ENCODE data around the gene ITPRIP. TPM values are rescaled to one million over a fixed set of nuclear protein-coding genes. Genes with fewer than 3 reads are reported as not detected.

Gene ITPRIP
- polyA plus RNA-seq, 1 experiment, result 33.6 TPM

DNA sequence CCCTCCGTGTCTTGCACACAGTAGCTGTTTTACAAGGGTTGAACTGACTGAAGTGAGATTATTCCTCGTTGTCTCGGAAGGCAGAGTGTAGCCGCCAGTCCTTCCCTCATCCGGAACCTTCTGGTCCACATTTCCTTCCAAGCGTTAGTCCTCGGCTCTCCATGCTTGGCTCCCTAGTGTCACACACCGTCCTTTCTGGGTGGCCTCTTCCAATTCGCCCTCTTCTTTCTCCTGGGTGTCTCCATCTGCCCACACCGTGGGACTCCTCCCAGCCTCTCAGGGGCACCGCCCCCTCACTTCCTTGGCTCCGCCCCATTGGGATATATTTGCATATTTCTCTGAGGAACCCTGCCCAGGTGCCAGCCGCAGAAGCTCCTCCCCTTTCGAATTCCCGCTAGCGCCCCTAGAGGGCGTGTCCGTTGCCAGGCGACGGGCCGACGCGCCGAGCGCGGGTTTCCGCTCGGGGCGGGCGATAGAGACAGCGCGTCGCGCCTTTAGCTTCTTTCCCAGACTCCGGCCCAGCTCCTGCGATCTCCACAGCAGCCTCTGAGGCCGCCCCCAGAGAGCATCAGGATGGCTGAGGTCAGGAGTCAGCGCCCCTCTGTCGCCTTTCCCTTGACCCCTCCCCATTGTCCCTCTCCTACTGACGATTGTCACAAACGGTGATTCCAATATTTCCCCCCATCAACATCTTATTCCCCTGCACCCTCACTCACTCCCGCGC, 15.2 kb upstream of the ITPRIP start, which contains the start of gene CFAP58:
Gene CFAP58, plus strand, starts transcription at position 509 of the 724 bp plus-strand sequence. Its CDS starts 65 bp downstream, at position 574.
- DNase-seq (ENCODE audit: low read depth), result no peak
- peak within 1 kb of the TSS; percentile 47 for H3K4me3 ChIP-seq (ENCODE audit: low read depth, low read length)
- TF ChIP-seq, protein P1, sequence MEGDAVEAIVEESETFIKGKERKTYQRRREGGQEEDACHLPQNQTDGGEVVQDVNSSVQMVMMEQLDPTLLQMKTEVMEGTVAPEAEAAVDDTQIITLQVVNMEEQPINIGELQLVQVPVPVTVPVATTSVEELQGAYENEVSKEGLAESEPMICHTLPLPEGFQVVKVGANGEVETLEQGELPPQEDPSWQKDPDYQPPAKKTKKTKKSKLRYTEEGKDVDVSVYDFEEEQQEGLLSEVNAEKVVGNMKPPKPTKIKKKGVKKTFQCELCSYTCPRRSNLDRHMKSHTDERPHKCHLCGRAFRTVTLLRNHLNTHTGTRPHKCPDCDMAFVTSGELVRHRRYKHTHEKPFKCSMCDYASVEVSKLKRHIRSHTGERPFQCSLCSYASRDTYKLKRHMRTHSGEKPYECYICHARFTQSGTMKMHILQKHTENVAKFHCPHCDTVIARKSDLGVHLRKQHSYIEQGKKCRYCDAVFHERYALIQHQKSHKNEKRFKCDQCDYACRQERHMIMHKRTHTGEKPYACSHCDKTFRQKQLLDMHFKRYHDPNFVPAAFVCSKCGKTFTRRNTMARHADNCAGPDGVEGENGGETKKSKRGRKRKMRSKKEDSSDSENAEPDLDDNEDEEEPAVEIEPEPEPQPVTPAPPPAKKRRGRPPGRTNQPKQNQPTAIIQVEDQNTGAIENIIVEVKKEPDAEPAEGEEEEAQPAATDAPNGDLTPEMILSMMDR (IDR thresholded peaks at IDR 0.05; ENCODE audit: insufficient read depth, low read depth, low read length), result peak; percentile 82
- POLR2A ChIA-PET, result no interaction called here
- H3K36me3 ChIP-seq (ENCODE audit: control insufficient read depth, insufficient read depth, low read length), result no peaks in the 10 kb centered on the region
- no peaks in the 10 kb centered on the region for H3K27me3 ChIP-seq (ENCODE audit: control insufficient read depth, insufficient read depth, low read length)
- CTCF ChIA-PET, result interaction anchor here (0.6 to 11.6 kb wide), 19 partner anchors 12 to 86 kb away, joined by 3 to 259 read pairs (median 3); partner anchors contain the start of gene ITPRIP

DNA sequence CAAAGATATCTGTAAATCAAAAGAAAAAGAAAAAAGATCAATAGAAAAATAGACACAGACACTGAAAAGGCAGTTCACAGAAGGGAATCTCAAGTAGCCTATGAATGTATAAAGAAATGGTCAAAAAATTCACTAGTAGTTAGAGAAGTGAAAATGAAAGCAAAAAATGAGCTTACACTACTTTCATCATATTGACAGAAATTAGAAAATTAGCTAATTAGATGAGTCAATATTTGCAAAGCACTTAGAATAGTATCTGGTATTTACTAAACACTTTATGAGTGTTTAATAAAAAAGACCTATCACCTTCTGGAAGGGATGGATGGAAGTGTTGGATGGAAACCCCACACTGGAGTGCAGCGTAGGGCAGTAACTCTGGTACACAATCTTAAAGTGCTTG, 13.7 kb upstream of the ITPRIP start:
- CTCF ChIA-PET, result interaction anchor here (0.8 to 11.6 kb wide), 10 partner anchors 11 to 78 kb away, joined by 3 to 259 read pairs (median 16); partner anchors contain the start of gene ITPRIP
- H3K4me3 ChIP-seq (ENCODE audit: low read depth, low read length), result no peak overlapping the region

DNA sequence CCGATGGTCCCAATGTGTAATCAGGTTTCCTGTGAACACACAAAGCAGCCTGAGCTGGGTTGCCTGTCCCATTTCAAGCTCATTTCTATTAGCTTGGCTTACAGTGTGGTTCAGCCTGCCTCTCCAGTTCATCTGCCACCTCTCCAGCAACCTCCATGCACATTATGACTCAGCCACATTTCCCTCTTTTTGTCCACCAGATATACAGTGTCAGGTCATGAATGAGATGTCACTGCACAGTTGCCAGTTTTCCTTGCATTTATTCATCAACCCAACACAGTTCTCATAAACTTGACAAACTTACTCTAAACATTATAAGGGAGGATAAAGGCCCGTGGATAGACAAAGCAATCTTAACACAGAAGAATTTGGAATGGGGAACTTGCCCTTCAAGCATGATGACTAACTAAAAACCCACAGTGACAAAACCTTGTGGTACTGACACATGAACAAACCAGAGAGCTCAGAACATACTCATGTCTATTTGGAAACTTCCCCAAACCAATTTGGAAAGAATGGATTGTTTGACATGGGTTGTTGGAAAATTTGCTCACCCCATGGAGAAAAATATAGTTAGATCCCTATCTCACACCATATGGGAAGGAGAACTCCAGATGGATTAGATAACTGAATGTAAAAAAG, 12.9 kb upstream of the ITPRIP start:
- H3K4me3 ChIP-seq (ENCODE audit: low read depth, low read length), result no peak overlapping the region
- TF ChIP-seq, protein P1 (IDR thresholded peaks at IDR 0.05; ENCODE audit: insufficient read depth, low read depth, low read length), result no peak
- CTCF ChIA-PET, result interaction anchor here (0.7 to 11.6 kb wide), 21 partner anchors 10 to 306 kb away, joined by 3 to 259 read pairs (median 6); partner anchors contain the start of gene ITPRIP
- POLR2A ChIA-PET, result no interaction called here
- H3K27me3 ChIP-seq (ENCODE audit: control insufficient read depth, insufficient read depth, low read length), result no peaks in the 10 kb centered on the region
- no peak for DNase-seq (ENCODE audit: low read depth)
- no peaks in the 10 kb centered on the region for H3K36me3 ChIP-seq (ENCODE audit: control insufficient read depth, insufficient read depth, low read length)

More for the DNA sequence above, 13.7 kb upstream of the ITPRIP start:
- TF ChIP-seq, protein P1 (IDR thresholded peaks at IDR 0.05; ENCODE audit: insufficient read depth, low read depth, low read length), result no peak
- no peak for DNase-seq (ENCODE audit: low read depth)
- POLR2A ChIA-PET, result interaction anchor here (0.6 kb wide), 1 partner anchor 228 kb away, joined by 4 read pairs; no protein-coding TSS in a partner anchor
- H3K36me3 ChIP-seq (ENCODE audit: control insufficient read depth, insufficient read depth, low read length), result no peaks in the 10 kb centered on the region
- no peaks in the 10 kb centered on the region for H3K27me3 ChIP-seq (ENCODE audit: control insufficient read depth, insufficient read depth, low read length)

DNA sequence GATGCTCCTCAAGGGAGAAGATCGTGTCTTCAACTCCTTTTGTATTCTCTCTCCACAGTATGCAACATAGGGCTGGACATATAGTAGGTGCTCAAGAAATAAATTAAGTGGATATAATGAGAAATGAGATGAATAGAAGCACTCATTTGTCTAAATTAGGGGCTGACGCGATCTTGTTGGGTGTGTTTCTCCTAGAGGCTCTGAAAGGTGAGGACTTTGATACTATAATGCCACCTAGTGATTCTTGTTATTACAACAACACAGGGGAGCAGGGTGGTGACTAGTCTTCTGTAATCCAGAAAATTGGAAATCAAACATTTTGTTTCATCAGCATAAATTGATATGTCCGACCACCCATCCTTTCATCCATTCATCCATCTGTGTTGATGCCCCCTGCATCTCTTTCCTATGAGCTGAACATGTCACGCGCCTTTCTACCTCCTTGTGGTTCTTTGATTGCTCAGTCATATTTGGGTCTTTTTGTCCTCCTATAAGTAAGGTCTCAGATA, 11.9 kb upstream of the ITPRIP start:
- no peak for DNase-seq (ENCODE audit: low read depth)
- H3K27me3 ChIP-seq (ENCODE audit: control insufficient read depth, insufficient read depth, low read length), result no peaks in the 10 kb centered on the region
- H3K4me3 ChIP-seq (ENCODE audit: low read depth, low read length), result no peak overlapping the region
- POLR2A ChIA-PET, result no interaction called here
- no peaks in the 10 kb centered on the region for H3K36me3 ChIP-seq (ENCODE audit: control insufficient read depth, insufficient read depth, low read length)
- TF ChIP-seq, protein P1 (IDR thresholded peaks at IDR 0.05; ENCODE audit: insufficient read depth, low read depth, low read length), result peak; percentile 55
- CTCF ChIA-PET, result interaction anchor here (0.6 to 11.6 kb wide), 25 partner anchors 9 to 309 kb away, joined by 3 to 259 read pairs (median 6); partner anchors contain the start of gene ITPRIP

All from BJ (cell line).